Measurements from ENCODE around the gene KLHL17.

- TF ChIP-seq CTCF (conservative IDR thresholded peaks at IDR 0.05; ENCODE audit: low read depth, low read length): no peak
- no peak for TF ChIP-seq EZH2 (IDR thresholded peaks at IDR 0.05; ENCODE audit: low read length, unreplicated experiment)
- TF ChIP-seq EZH2phosphoT487 (IDR thresholded peaks at IDR 0.05; ENCODE audit: borderline replicate concordance, low read length): no peak
Observed at GRCh38 chr1:974293-974640, 13.9 kb downstream of the KLHL17 start.

Data from PC-3 (cell line).